Peyer's patch (tissue), 4 donors: Measurements from ENCODE around the gene TGM3. TPM values are rescaled to one million over a fixed set of nuclear protein-coding genes. Genes with fewer than 3 reads are reported as not detected.

Experiments
- DNase-seq, 3 donors: peaks; one replicate each; pipeline ENCODE4 v3.0.0-alpha.2; 2017 to 2019
- H3K27ac ChIP-seq, 4 donors: fragments of 200-600 bp; sonication (generic); one replicate each; pipeline ENCODE4 v1.5.1; 2016 to 2019
- H3K27me3 ChIP-seq, 2 donors: fragments of 200-600 bp; sonication (generic); one replicate each; pipeline ENCODE4 v1.5.1; 2019
- H3K36me3 ChIP-seq, 3 donors: fragments of 200-600 bp; sonication (generic); one replicate each; pipeline ENCODE4 v1.5.1; 2016 to 2019
- H3K4me1 ChIP-seq, 4 donors: fragments of 200-600 bp; sonication (generic); one replicate each; pipeline ENCODE4 v1.5.1; 2016 to 2019
- H3K4me3 ChIP-seq, 4 donors: fragments of 200-600 bp; sonication (generic); 1 replicate in 3 of 4; 2 replicates in 1 of 4; pipeline ENCODE4 v1.5.1; 2016 to 2019; ENCODE audit warnings: mild to moderate bottlenecking in 1 of 4
- H3K9me3 ChIP-seq, 4 donors: fragments of 200-600 bp; sonication (generic); one replicate each; pipeline ENCODE4 v1.5.1; 2016 to 2019; ENCODE audit warnings: mild to moderate bottlenecking in 1 of 4
- POLR2A ChIP-seq, 2 donors: fragments of 450-650 bp; IDR thresholded peaks; one replicate each; pipeline ENCODE4 v1.5.1; 2017; ENCODE audit warnings: antibody characterized with exemption in 2 of 2, mild to moderate bottlenecking in 2 of 2, moderate library complexity in 2 of 2
- total RNA-seq, 4 donors: library from RNA; depleted of rRNA; stranded (reverse); fragments of >200 nt; gene quantifications; one replicate each; pipeline ENCODE4 v1.1.0, GENCODE V29; 2016
- TF ChIP-seq, protein P1 (sequence below), 6 experiments: fragments of 450-650 bp in 4 of 6; fragments of 200-600 bp in 2 of 6; sonication (generic) in 1 of 6; IDR thresholded peaks; one replicate each; pipeline ENCODE4 v1.5.1; 2017 to 2019; ENCODE audit warnings: antibody characterized with exemption in 6 of 6, mild to moderate bottlenecking in 3 of 6, moderate library complexity in 1 of 6

Gene TGM3
- total RNA-seq, 4 donors from 2014 or later, result 0.40 TPM; not detected in 3

DNA sequence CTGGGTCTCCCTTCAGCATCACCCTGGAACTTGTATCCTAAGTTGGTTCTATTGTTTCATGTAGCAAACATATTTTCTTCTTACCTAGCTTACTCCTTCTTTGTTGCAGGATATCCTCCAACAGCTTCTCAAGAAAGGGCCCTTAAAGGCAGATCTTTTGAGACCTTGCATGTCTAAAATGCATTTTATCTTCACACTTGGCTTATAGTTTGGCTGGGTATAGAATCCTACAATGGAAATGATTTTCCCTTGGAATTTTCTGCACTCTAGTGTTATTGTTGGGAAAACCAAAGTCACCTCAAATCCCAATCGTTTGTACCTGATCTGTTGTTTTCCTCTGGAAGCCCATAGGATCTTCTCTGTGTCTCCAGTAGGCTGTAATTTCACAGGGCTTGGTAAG, 72.8 kb downstream of the TGM3 start:
- no peaks in the 10 kb centered on the region for H3K36me3 ChIP-seq
- no peaks in the 10 kb centered on the region for H3K4me1 ChIP-seq
- H3K9me3 ChIP-seq, result no peaks in the 10 kb centered on the region
- H3K27me3 ChIP-seq, result no peaks in the 10 kb centered on the region
- no peak for TF ChIP-seq POLR2A (IDR thresholded peaks at IDR 0.05)
- TF ChIP-seq, protein P1, sequence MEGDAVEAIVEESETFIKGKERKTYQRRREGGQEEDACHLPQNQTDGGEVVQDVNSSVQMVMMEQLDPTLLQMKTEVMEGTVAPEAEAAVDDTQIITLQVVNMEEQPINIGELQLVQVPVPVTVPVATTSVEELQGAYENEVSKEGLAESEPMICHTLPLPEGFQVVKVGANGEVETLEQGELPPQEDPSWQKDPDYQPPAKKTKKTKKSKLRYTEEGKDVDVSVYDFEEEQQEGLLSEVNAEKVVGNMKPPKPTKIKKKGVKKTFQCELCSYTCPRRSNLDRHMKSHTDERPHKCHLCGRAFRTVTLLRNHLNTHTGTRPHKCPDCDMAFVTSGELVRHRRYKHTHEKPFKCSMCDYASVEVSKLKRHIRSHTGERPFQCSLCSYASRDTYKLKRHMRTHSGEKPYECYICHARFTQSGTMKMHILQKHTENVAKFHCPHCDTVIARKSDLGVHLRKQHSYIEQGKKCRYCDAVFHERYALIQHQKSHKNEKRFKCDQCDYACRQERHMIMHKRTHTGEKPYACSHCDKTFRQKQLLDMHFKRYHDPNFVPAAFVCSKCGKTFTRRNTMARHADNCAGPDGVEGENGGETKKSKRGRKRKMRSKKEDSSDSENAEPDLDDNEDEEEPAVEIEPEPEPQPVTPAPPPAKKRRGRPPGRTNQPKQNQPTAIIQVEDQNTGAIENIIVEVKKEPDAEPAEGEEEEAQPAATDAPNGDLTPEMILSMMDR (IDR thresholded peaks at IDR 0.05), result no peak
- no peak for DNase-seq
- H3K27ac ChIP-seq, result no peak overlapping the region
- H3K4me3 ChIP-seq, result no peak overlapping the region

DNA sequence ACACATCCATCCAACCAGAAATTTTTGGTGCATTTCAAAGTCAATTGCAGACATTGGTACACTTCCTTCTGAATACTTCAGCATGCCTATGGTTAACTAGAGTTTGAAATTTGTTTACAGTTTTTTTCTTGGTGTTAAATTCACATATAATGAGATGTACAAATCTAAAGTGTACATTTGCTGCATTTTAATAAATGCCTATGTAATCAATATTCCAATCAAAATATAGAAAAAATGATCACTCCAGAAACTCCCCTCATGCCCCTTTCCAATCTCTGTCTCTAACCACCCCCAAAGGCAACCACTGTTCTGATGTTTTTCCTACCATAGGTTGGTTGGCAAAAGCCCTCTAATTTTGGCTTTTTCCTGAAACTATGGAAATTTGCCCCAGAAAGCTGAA, 77.3 kb downstream of the TGM3 start:
- Histone ChIP-seq H3K27me3 (no peaks in the 10 kb centered on the region), H3K27ac (no peak overlapping the region), H3K4me3 (no peak overlapping the region), H3K9me3 (no peaks in the 10 kb centered on the region), H3K4me1 (no peaks in the 10 kb centered on the region), H3K36me3 (no peaks in the 10 kb centered on the region)
- no peak for DNase-seq
- TF ChIP-seq, protein P1 (IDR thresholded peaks at IDR 0.05), result no peak
- no peak for TF ChIP-seq POLR2A (IDR thresholded peaks at IDR 0.05)

DNA sequence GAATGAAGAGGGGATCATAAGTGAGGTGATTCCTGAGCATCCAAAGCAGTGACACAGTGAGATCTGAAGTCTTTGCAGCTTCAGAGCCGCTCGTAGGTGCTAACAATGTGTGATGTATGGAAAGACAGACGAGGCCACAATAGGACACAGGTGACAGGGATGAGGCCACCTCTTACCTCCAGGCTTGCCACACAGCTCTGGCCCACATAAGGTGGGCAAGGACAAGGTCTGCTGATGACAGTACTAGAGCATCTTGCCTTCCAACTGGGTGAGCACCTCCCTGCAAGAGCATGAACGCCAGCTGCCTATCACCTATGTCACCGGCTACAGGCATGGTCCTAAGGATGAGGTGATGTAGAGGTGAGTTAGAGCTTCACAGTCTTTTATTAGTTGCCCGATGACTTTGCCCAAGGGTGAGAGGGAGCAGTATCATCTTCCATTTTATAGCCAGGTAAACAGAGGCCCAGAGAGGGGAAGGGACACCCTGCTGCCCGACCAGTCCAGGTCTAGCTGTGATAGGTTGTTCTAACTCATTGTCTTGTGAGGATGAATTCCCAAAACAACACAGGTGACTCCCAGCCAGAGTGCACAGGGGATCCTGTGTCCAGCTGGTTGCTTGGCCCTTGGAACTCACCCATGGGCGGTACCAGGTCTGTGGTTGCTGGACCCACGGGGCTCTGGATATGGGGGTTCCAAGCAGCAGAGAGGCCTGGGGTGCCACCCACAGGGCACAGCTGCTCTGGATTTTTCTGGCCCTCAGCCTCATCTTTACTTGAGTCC, 78.7 kb downstream of the TGM3 start:
- H3K4me1 ChIP-seq, result no peaks in the 10 kb centered on the region

DNA sequence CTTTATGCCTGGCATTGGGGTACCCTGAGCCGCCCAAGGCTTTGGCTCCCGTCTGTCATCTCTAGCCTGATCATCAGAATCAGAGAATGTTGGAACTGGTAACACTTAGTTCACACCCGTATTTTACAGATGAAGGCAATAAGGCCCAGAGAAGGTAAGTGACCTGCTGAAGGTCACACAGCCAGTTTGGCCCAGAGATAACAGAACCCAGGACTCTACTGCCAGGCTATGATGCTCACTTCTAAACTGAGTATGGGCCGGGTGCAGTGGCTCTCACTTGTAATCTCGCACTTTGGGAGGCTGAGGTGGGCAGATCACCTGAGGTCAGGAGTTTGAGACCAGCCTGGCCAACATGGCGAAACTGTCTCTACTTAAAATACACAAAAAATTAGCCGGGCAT, 83.1 kb downstream of the TGM3 start:
- no peaks in the 10 kb centered on the region for H3K36me3 ChIP-seq
- no peaks in the 10 kb centered on the region for H3K27me3 ChIP-seq
- TF ChIP-seq, protein P1 (IDR thresholded peaks at IDR 0.05), result no peak
- no peak for TF ChIP-seq POLR2A (IDR thresholded peaks at IDR 0.05)
- no peak for DNase-seq
- no peaks in the 10 kb centered on the region for H3K9me3 ChIP-seq
- H3K4me3 ChIP-seq, result no peak overlapping the region
- H3K27ac ChIP-seq, result no peak overlapping the region
- no peaks in the 10 kb centered on the region for H3K4me1 ChIP-seq

More for the DNA sequence above, 78.7 kb downstream of the TGM3 start:
- no peaks in the 10 kb centered on the region for H3K27me3 ChIP-seq
- DNase-seq, result no peak
- no peaks in the 10 kb centered on the region for H3K9me3 ChIP-seq
- TF ChIP-seq, protein P1 (IDR thresholded peaks at IDR 0.05), result no peak
- TF ChIP-seq POLR2A (IDR thresholded peaks at IDR 0.05), result no peak
- H3K4me3 ChIP-seq, result no peak overlapping the region
- H3K27ac ChIP-seq, result no peak overlapping the region
- no peaks in the 10 kb centered on the region for H3K36me3 ChIP-seq

DNA sequence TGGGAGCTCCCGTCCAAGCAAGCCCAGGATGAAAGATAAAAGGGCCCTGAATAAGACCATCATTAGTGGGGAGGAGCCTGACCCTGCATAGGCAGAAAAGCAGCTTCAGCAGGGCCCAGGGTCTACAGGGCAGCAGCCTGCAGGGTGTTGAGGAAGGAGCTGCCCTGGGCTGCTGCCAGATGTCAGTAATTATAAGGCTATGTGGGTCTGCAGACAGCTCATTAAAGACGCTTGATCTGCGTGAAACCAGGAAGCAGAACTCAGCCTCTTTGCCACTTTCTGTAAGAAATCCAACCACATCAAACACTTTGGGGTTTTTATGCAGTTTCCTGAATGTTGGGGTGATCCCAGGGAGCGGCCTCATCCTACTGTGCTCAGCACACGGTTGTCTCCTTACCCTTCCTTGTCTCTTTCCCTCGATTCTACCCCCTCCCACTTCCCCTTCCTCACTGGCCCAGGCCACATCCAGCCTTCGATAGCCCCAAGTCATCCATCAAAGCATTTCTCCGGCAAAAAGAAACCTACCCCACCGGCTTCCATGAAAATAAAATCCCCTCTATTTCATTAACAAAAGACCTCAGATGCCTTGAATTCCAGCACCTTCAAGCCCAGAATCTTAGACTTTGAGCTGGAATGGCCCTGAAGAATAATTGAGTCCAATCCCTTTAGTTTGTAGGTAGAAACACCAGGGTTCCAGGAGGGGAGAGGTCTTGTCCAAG, 83.9 kb downstream of the TGM3 start:
- DNase-seq, result no peak
- H3K27me3 ChIP-seq, result no peaks in the 10 kb centered on the region
- H3K27ac ChIP-seq, result no peak overlapping the region
- H3K4me3 ChIP-seq, result no peak overlapping the region
- no peaks in the 10 kb centered on the region for H3K9me3 ChIP-seq
- no peak for TF ChIP-seq POLR2A (IDR thresholded peaks at IDR 0.05)
- TF ChIP-seq, protein P1 (IDR thresholded peaks at IDR 0.05), result no peak
- H3K4me1 ChIP-seq, result no peaks in the 10 kb centered on the region
- H3K36me3 ChIP-seq, result no peaks in the 10 kb centered on the region
